ACHN (cell line): ENCODE data around the gene DDX39B.
A peak's percentile ranks its signal among the peaks of the same experiment; 100 is the strongest.
"Not testable (repeated sequence)": the region's sequence is repeated elsewhere in the genome, so short reads cannot be mapped to it uniquely, and the experiment has no call there.

Source experiments
- DNase-seq: peaks from one replicate; pipeline ENCODE4 v3.0.0-alpha.2; 2015
- in situ Hi-C: cut with HindIII; loops from 2 replicates; pipeline ENCODE4 v1.10.0; 2017; ENCODE audit warnings: low sequenced_read_pairs, low pct_ligation_motif_present, low pct_unique_long_range_greater_than_20kb

The DDX39B gene

GRCh38 chr6:31497531-31498476, 44.0 kb downstream of the DDX39B start, which contains the start of gene MICB:
Gene MICB (plus strand): TSS chr6:31498145. CDS start chr6:31498194, 49 bp downstream.
- DNase-seq, result peak; percentile 88
- in situ Hi-C loops, result no loop called here

- DNase-seq, in situ Hi-C loops: not testable (repeated sequence)
These were observed 45.0 kb downstream of the DDX39B start for GRCh38 chr6:31496826-31497225.

GRCh38 chr6:31495580-31495979, 46.2 kb downstream of the DDX39B start:
- in situ Hi-C loops, result no loop called here
- peak; percentile 72 for DNase-seq

GRCh38 chr6:31493875-31494694, 47.7 kb downstream of the DDX39B start:
- DNase-seq, result peak; percentile 82
- in situ Hi-C loops, result no loop called here

- in situ Hi-C loops, DNase-seq: not testable (repeated sequence)
These were observed 48.3 kb downstream of the DDX39B start for GRCh38 chr6:31493550-31493874.

GRCh38 chr6:31490115-31490873, 51.5 kb downstream of the DDX39B start:
- no peak for DNase-seq
- in situ Hi-C loops, result no loop called here

- in situ Hi-C loops, result no loop called here
- no peak for DNase-seq
These were observed 52.7 kb downstream of the DDX39B start for GRCh38 chr6:31489086-31489485.

- in situ Hi-C loops, DNase-seq: not testable (repeated sequence)
These were observed 54.1 kb downstream of the DDX39B start for GRCh38 chr6:31487674-31488073.

GRCh38 chr6:31486065-31486837, 55.6 kb downstream of the DDX39B start:
- in situ Hi-C loops, DNase-seq: not testable (repeated sequence)

- in situ Hi-C loops, result no loop called here
These were observed 56.7 kb downstream of the DDX39B start for GRCh38 chr6:31485055-31485454.

GRCh38 chr6:31483392-31483791, 58.4 kb downstream of the DDX39B start:
- no peak for DNase-seq
- in situ Hi-C loops, result no loop called here

More at GRCh38 chr6:31485055-31485454, 56.7 kb downstream of the DDX39B start:
- no peak for DNase-seq

GRCh38 chr6:31480574-31480973, 61.2 kb downstream of the DDX39B start:
- DNase-seq, result no peak
- in situ Hi-C loops, result no loop called here
